ENCODE data around the gene COL16A1.

Gene COL16A1

GRCh38 chr1:31648641-31649357, 55.0 kb downstream of the COL16A1 start:
- H3K9ac ChIP-seq (ENCODE audit: low read depth, low read length) = no peak overlapping the region
- no peaks in the 10 kb centered on the region for H3K9me3 ChIP-seq (ENCODE audit: insufficient read depth, low read depth, low read length)
- no peak overlapping the region for H3K27ac ChIP-seq (ENCODE audit: low read length)
- H3K4me1 ChIP-seq (ENCODE audit: insufficient read depth, low read length) = no peaks in the 10 kb centered on the region
- H3K27me3 ChIP-seq (ENCODE audit: insufficient read depth, low read length) = no peaks in the 10 kb centered on the region
- no peak overlapping the region for H3K4me3 ChIP-seq (ENCODE audit: low read length)
- no peaks in the 10 kb centered on the region for H3K36me3 ChIP-seq (ENCODE audit: insufficient read depth, low read depth, low read length)

DNA sequence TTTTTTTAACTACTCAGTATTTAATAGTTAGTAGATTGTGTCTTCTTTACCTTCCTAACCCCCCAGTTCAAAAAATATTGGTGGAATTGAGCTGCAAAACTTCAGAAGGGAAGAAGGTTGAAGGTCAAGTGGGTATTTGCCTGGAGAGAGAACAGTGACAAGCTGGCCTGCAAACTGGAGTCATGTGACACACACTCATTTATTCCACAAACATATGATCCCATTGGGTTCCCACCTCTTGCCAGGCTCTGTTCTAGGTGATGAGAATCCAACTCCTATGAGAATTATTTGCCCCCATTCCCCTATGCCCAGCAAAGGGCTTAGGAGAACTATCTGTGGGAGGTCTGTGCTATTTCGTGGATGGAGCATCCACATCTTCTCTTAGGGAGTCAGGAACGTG, 55.6 kb downstream of the COL16A1 start:
- Histone ChIP-seq H3K36me3 (ENCODE audit: insufficient read depth, low read depth, low read length) (no peaks in the 10 kb centered on the region), H3K4me3 (ENCODE audit: low read length) (no peak overlapping the region), H3K27ac (ENCODE audit: low read length) (no peak overlapping the region), H3K27me3 (ENCODE audit: insufficient read depth, low read length) (no peaks in the 10 kb centered on the region), H3K4me1 (ENCODE audit: insufficient read depth, low read length) (no peaks in the 10 kb centered on the region), H3K9me3 (ENCODE audit: insufficient read depth, low read depth, low read length) (no peaks in the 10 kb centered on the region), H3K9ac (ENCODE audit: low read depth, low read length) (no peak overlapping the region)

DNA sequence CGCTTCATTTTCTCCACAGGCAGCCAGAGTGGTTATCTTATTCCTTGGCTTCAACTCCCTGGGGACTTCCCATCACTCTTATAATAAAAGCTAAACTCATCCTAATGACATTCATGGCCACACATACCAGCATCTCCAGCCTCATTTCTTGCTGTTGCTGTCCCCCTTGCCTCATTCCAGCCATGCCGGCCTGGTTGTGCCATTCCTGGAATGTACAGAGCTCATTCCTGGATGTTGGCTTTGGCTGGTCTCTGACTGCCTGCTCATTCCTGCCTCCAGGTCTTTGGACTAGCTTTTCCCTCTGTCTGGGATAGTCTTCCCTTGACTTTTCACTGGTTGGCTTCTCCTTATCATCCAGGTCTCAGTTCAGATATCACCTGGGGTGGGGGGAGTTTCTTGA, 56.7 kb downstream of the COL16A1 start:
- Histone ChIP-seq H3K9ac (ENCODE audit: low read depth, low read length) (no peak overlapping the region), H3K4me3 (ENCODE audit: low read length) (no peak overlapping the region), H3K9me3 (ENCODE audit: insufficient read depth, low read depth, low read length) (no peaks in the 10 kb centered on the region), H3K27me3 (ENCODE audit: insufficient read depth, low read length) (no peaks in the 10 kb centered on the region), H3K27ac (ENCODE audit: low read length) (no peak overlapping the region), H3K36me3 (ENCODE audit: insufficient read depth, low read depth, low read length) (no peaks in the 10 kb centered on the region), H3K4me1 (ENCODE audit: insufficient read depth, low read length) (peaks cover 6% of the 10 kb centered on the region; the same call in 1 of the 2 replicates)

GRCh38 chr1:31646259-31646960, 57.4 kb downstream of the COL16A1 start:
- Histone ChIP-seq H3K9ac (ENCODE audit: low read depth, low read length) (no peak overlapping the region), H3K36me3 (ENCODE audit: insufficient read depth, low read depth, low read length) (no peaks in the 10 kb centered on the region), H3K27me3 (ENCODE audit: insufficient read depth, low read length) (no peaks in the 10 kb centered on the region), H3K27ac (ENCODE audit: low read length) (no peak overlapping the region), H3K4me1 (ENCODE audit: insufficient read depth, low read length) (peaks cover 6% of the 10 kb centered on the region; the same call in 1 of the 2 replicates), H3K4me3 (ENCODE audit: low read length) (no peak overlapping the region), H3K9me3 (ENCODE audit: insufficient read depth, low read depth, low read length) (no peaks in the 10 kb centered on the region)

- Histone ChIP-seq H3K27me3 (ENCODE audit: insufficient read depth, low read length) (no peaks in the 10 kb centered on the region), H3K4me3 (ENCODE audit: low read length) (peak overlapping the region; percentile 85), H3K9ac (ENCODE audit: low read depth, low read length) (peak overlapping the region; percentile 89; the same call in 1 of the 2 replicates), H3K4me1 (ENCODE audit: insufficient read depth, low read length) (peaks cover 6% of the 10 kb centered on the region; the same call in 1 of the 2 replicates), H3K27ac (ENCODE audit: low read length) (no peak overlapping the region), H3K36me3 (ENCODE audit: insufficient read depth, low read depth, low read length) (no peaks in the 10 kb centered on the region), H3K9me3 (ENCODE audit: insufficient read depth, low read depth, low read length) (no peaks in the 10 kb centered on the region)
Measured at GRCh38 chr1:31645274-31645568, 58.6 kb downstream of the COL16A1 start.

DNA sequence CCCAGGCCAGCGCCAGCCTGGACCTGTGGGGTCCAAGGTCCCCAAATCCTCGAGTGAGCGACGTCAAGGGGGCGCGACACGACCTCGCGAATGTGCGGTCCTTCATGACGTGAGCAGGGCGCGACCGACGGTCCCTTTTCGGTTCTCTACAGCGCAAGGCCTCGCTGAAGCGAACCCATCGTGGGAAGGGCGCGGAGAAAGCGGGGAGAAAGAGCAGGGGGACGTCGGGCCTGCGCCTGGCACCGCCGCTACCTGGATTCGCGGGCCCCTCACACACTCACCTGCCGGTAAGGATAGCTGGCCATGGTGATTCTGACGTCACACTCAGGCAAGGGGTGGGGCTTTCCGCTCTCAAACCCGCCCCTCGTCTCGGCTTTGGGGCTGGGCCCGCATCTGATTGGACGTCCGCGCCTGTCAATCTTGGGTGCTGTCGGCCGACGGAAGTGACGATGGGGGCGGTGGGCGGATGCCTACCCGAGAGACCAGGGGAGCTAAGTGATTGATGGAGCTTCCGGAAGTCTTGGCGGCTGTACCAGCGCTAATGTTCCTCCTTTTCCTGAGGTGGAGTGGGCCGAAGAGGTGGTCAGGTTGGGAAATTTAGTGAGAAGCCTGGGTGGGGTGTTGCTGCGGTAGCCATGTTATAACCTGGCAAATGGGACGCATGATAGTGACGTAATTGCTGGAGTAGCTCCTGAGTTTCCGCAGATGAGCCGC, 59.1 kb downstream of the COL16A1 start, which contains the start of gene PEF1:
TSS of gene PEF1 (minus strand) at position 317 of the 714 bp plus-strand sequence. CDS start at position 305, 12 bp downstream.
- no peaks in the 10 kb centered on the region for H3K9me3 ChIP-seq (ENCODE audit: insufficient read depth, low read depth, low read length)
- peak within 1 kb of the TSS; percentile 85 for H3K4me3 ChIP-seq (ENCODE audit: low read length)
- H3K27ac ChIP-seq (ENCODE audit: low read length) = peak within 1 kb of the TSS; percentile 88
- peak within 1 kb of the TSS; percentile 89 for H3K9ac ChIP-seq (ENCODE audit: low read depth, low read length)
- peaks cover 6% of the 10 kb centered on the region; the same call in 1 of the 2 replicates for H3K4me1 ChIP-seq (ENCODE audit: insufficient read depth, low read length)
- H3K36me3 ChIP-seq (ENCODE audit: insufficient read depth, low read depth, low read length) = no peaks in the 10 kb centered on the region
- H3K27me3 ChIP-seq (ENCODE audit: insufficient read depth, low read length) = no peaks in the 10 kb centered on the region

DNA sequence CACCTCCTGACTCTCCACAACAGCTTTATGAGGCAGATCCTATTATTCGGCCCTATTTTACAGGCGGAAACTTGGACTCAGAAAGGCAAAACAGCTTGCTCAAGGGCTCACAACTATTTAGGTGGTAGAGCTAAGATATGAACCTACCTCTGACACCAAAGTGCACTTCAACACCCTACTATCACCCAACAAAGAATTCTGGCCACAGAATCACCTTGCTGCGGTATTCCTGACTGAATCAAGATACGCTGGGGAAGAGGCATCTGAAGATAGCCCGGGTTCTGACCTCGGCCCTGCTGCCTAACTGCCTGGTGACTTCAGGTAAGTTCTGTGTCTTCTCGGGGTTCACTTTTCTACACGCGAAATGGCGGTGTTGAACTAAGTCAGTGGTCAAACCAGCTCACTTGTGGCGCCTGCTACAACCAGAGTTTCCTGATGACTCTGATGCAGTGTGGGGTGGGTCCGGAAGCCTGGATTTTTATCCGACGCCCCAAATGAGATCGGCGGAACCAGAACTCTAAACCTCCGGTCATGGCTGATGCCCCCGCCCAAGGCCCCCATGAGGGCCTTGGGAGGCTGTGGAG, 59.7 kb downstream of the COL16A1 start:
- Histone ChIP-seq H3K9ac (ENCODE audit: low read depth, low read length) (peak overlapping the region; percentile 89), H3K9me3 (ENCODE audit: insufficient read depth, low read depth, low read length) (no peaks in the 10 kb centered on the region), H3K36me3 (ENCODE audit: insufficient read depth, low read depth, low read length) (no peaks in the 10 kb centered on the region), H3K4me3 (ENCODE audit: low read length) (peak overlapping the region; percentile 85), H3K27ac (ENCODE audit: low read length) (peak overlapping the region; percentile 88), H3K27me3 (ENCODE audit: insufficient read depth, low read length) (no peaks in the 10 kb centered on the region), H3K4me1 (ENCODE audit: insufficient read depth, low read length) (peaks cover 6% of the 10 kb centered on the region; the same call in 1 of the 2 replicates)

GRCh38 chr1:31642897-31643296, 60.9 kb downstream of the COL16A1 start:
- H3K36me3 ChIP-seq (ENCODE audit: insufficient read depth, low read depth, low read length) = no peaks in the 10 kb centered on the region
- H3K4me3 ChIP-seq (ENCODE audit: low read length) = peak overlapping the region; percentile 23; the same call in 1 of the 2 replicates
- no peaks in the 10 kb centered on the region for H3K9me3 ChIP-seq (ENCODE audit: insufficient read depth, low read depth, low read length)
- peaks cover 6% of the 10 kb centered on the region for H3K4me1 ChIP-seq (ENCODE audit: insufficient read depth, low read length)
- no peaks in the 10 kb centered on the region for H3K27me3 ChIP-seq (ENCODE audit: insufficient read depth, low read length)
- no peak overlapping the region for H3K27ac ChIP-seq (ENCODE audit: low read length)
- H3K9ac ChIP-seq (ENCODE audit: low read depth, low read length) = 0 out of 2 replicates have a peak overlapping the region, but pooled peaks have one; percentile 8

- H3K27me3 ChIP-seq (ENCODE audit: insufficient read depth, low read length) = no peaks in the 10 kb centered on the region
- peaks cover 6% of the 10 kb centered on the region for H3K4me1 ChIP-seq (ENCODE audit: insufficient read depth, low read length)
- H3K27ac ChIP-seq (ENCODE audit: low read length) = no peak overlapping the region
- 0 out of 2 replicates have a peak overlapping the region, but pooled peaks have one; percentile 8 for H3K9ac ChIP-seq (ENCODE audit: low read depth, low read length)
- H3K36me3 ChIP-seq (ENCODE audit: insufficient read depth, low read depth, low read length) = no peaks in the 10 kb centered on the region
- no peaks in the 10 kb centered on the region for H3K9me3 ChIP-seq (ENCODE audit: insufficient read depth, low read depth, low read length)
- H3K4me3 ChIP-seq (ENCODE audit: low read length) = peak overlapping the region; percentile 23; the same call in 1 of the 2 replicates
Measured at GRCh38 chr1:31642366-31642765, 61.5 kb downstream of the COL16A1 start.

DNA sequence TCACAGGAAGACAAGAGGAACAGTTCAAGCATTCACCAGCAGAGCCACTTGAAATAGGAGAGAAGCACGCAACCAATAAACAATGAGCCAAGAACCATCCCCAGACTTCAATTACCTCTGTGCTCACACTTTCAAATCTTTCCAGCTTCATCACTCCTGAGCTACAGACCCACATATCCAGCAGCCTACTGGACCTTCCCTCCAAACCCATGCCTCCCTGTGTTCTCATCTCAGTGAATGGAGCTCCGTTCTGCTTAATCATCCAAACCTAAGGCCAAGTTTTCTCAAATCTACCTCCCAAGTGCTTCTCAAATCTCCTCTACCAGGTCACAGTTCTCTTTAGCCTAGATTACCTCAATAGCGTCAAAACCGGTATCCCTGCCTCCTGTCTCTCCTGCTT, 62.9 kb downstream of the COL16A1 start:
- Histone ChIP-seq H3K27me3 (ENCODE audit: insufficient read depth, low read length) (no peaks in the 10 kb centered on the region), H3K9ac (ENCODE audit: low read depth, low read length) (0 out of 2 replicates have a peak overlapping the region, but pooled peaks have one; percentile 5), H3K4me3 (ENCODE audit: low read length) (no peak overlapping the region), H3K27ac (ENCODE audit: low read length) (no peak overlapping the region), H3K9me3 (ENCODE audit: insufficient read depth, low read depth, low read length) (no peaks in the 10 kb centered on the region), H3K4me1 (ENCODE audit: insufficient read depth, low read length) (peaks cover 6% of the 10 kb centered on the region), H3K36me3 (ENCODE audit: insufficient read depth, low read depth, low read length) (no peaks in the 10 kb centered on the region)

GRCh38 chr1:31640179-31640578, 63.6 kb downstream of the COL16A1 start:
- H3K36me3 ChIP-seq (ENCODE audit: insufficient read depth, low read depth, low read length) = no peaks in the 10 kb centered on the region
- no peak overlapping the region for H3K27ac ChIP-seq (ENCODE audit: low read length)
- H3K9ac ChIP-seq (ENCODE audit: low read depth, low read length) = no peak overlapping the region

More at GRCh38 chr1:31640179-31640578, 63.6 kb downstream of the COL16A1 start:
- H3K4me1 ChIP-seq (ENCODE audit: insufficient read depth, low read length) = peaks cover 6% of the 10 kb centered on the region
- H3K27me3 ChIP-seq (ENCODE audit: insufficient read depth, low read length) = no peaks in the 10 kb centered on the region
- no peak overlapping the region for H3K4me3 ChIP-seq (ENCODE audit: low read length)
- H3K9me3 ChIP-seq (ENCODE audit: insufficient read depth, low read depth, low read length) = no peaks in the 10 kb centered on the region
